ENCODE measurements around the gene SLC41A3. TPM values are rescaled to one million over a fixed set of nuclear protein-coding genes. Genes with fewer than 3 reads are reported as not detected.

SLC41A3 gene
- total RNA-seq, 2 donors from 2014 or later = 46.8 to 50.4 TPM

- H3K4me1 Mint-ChIP-seq = no peaks in the 10 kb centered on the region
- no peaks in the 10 kb centered on the region for H3K9me3 ChIP-seq (ENCODE audit: control insufficient read depth, low read length)
- H3K27ac Mint-ChIP-seq = no peak overlapping the region
- peak; percentile 73 for DNase-seq
- H3K27ac ChIP-seq (ENCODE audit: low read depth, low read length) = no peak overlapping the region
- H3K27me3 Mint-ChIP-seq (ENCODE audit: insufficient read depth) = peaks cover 3% of the 10 kb centered on the region
- H3K9ac ChIP-seq (ENCODE audit: extremely low read depth, low read length, poor library complexity, severe bottlenecking) = no peak overlapping the region
- no peaks in the 10 kb centered on the region for H3K36me3 Mint-ChIP-seq (ENCODE audit: low read depth)
- H3K27me3 ChIP-seq (ENCODE audit: control insufficient read depth, insufficient read depth, low read length, poor library complexity, severe bottlenecking) = no peaks in the 10 kb centered on the region
- WGBS, 2 experiments (ENCODE audit: insufficient coverage in 1 of 2, insufficient read length in 1 of 2) = 81 to 89% methylated on average over 12 to 22 of the region's 22 CpGs
- peak; percentile 63 for TF ChIP-seq CTCF (conservative IDR thresholded peaks at IDR 0.05)
- H3K36me3 ChIP-seq (ENCODE audit: control insufficient read depth, insufficient read depth, low read length) = no peaks in the 10 kb centered on the region
- no peak overlapping the region for H3K4me3 Mint-ChIP-seq
- H3K4me1 ChIP-seq (ENCODE audit: control insufficient read depth, insufficient read depth, low read length) = no peaks in the 10 kb centered on the region
- no peak overlapping the region for H3K4me3 ChIP-seq (ENCODE audit: low read length)
- peaks cover 1% of the 10 kb centered on the region for H3K9me3 Mint-ChIP-seq
These were observed 19.4 kb upstream of the SLC41A3 start for GRCh38 chr3:126103121-126104027.

DNA sequence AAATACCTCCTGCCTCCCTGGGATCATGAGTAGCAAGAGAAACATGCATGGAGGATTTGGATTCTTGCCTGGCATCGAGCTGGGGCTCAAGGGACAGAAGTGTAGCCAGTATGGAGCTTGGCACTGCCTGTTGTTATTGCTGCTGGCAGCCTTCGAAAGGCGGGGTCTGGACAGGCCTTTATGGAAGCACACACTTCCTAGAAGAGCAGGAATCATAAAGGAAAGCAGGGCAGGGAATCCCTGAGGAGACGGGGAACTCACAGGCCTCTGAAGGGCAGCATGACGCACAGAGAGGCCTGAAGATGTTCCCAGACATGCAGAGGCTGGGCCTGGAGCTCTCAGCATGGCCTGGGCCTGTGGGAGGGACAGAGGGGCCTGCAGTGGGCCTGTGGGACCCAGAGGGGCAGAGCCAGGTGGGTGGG, 18.6 kb upstream of the SLC41A3 start:
- WGBS, 2 experiments (ENCODE audit: insufficient coverage in 1 of 2, insufficient read length in 1 of 2) = 74 to 75% methylated on average over 5 of the region's 5 CpGs

DNA sequence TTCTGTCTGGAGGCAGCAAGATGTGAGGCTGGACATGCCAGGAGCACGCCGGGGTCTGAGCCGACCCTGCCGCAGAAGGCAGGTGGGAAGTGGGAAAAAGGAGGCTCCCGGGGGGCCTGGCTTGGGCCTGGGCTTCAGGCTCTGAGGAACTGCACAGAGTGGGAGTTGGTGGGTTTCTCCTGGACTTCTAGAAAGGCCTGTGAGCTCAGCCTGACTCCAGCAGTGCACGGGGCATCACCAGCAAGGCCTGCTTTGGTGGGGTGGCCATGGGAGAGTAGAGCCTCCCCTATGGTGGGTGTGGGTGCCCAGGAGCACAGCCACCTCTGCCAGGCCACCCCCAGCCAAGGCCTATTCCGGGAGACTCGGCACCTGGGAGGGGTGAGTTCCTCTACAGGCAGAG, 18.1 kb upstream of the SLC41A3 start:
- no peak overlapping the region for H3K4me3 ChIP-seq (ENCODE audit: low read length)
- Mint-ChIP-seq H3K4me3 (no peak overlapping the region), H3K4me1 (no peaks in the 10 kb centered on the region), H3K36me3 (ENCODE audit: low read depth) (no peaks in the 10 kb centered on the region), H3K27me3 (ENCODE audit: insufficient read depth) (peaks cover 4% of the 10 kb centered on the region), H3K9me3 (peaks cover 14% of the 10 kb centered on the region), H3K27ac (no peak overlapping the region)
- no peak overlapping the region for H3K9ac ChIP-seq (ENCODE audit: extremely low read depth, low read length, poor library complexity, severe bottlenecking)
- WGBS, 2 experiments (ENCODE audit: insufficient coverage in 1 of 2, insufficient read length in 1 of 2) = 78% methylated on average over 8 of the region's 8 CpGs; no CpG with 5 or more reads in 1 of the 2 experiments
- TF ChIP-seq CTCF (conservative IDR thresholded peaks at IDR 0.05) = no peak
- H3K27me3 ChIP-seq (ENCODE audit: control insufficient read depth, insufficient read depth, low read length, poor library complexity, severe bottlenecking) = no peaks in the 10 kb centered on the region
- H3K9me3 ChIP-seq (ENCODE audit: control insufficient read depth, low read length) = peaks cover 10% of the 10 kb centered on the region
- no peaks in the 10 kb centered on the region for H3K36me3 ChIP-seq (ENCODE audit: control insufficient read depth, insufficient read depth, low read length)
- DNase-seq = peak; percentile 27
- H3K27ac ChIP-seq (ENCODE audit: low read depth, low read length) = no peak overlapping the region
- H3K4me1 ChIP-seq (ENCODE audit: control insufficient read depth, insufficient read depth, low read length) = no peaks in the 10 kb centered on the region

More for the DNA sequence above, 18.6 kb upstream of the SLC41A3 start:
- Histone ChIP-seq H3K9ac (ENCODE audit: extremely low read depth, low read length, poor library complexity, severe bottlenecking) (no peak overlapping the region), H3K27ac (ENCODE audit: low read depth, low read length) (no peak overlapping the region), H3K4me3 (ENCODE audit: low read length) (no peak overlapping the region), H3K27me3 (ENCODE audit: control insufficient read depth, insufficient read depth, low read length, poor library complexity, severe bottlenecking) (no peaks in the 10 kb centered on the region), H3K36me3 (ENCODE audit: control insufficient read depth, insufficient read depth, low read length) (no peaks in the 10 kb centered on the region), H3K9me3 (ENCODE audit: control insufficient read depth, low read length) (peaks cover 5% of the 10 kb centered on the region), H3K4me1 (ENCODE audit: control insufficient read depth, insufficient read depth, low read length) (no peaks in the 10 kb centered on the region)
- DNase-seq = no peak
- peaks cover 8% of the 10 kb centered on the region for H3K9me3 Mint-ChIP-seq
- no peaks in the 10 kb centered on the region for H3K36me3 Mint-ChIP-seq (ENCODE audit: low read depth)
- peaks cover 3% of the 10 kb centered on the region for H3K27me3 Mint-ChIP-seq (ENCODE audit: insufficient read depth)
- no peak overlapping the region for H3K27ac Mint-ChIP-seq
- H3K4me1 Mint-ChIP-seq = no peaks in the 10 kb centered on the region
- H3K4me3 Mint-ChIP-seq = no peak overlapping the region
- no peak for TF ChIP-seq CTCF (conservative IDR thresholded peaks at IDR 0.05)
